ENCODE results near the gene MYRF. TPM values are rescaled to one million over a fixed set of nuclear protein-coding genes. Genes with fewer than 3 reads are reported as not detected.

The MYRF gene
- total and polyA plus RNA-seq, 2 donors (not counting 1 experiment from before 2014, with no cell fraction given), result 0.27 to 0.34 TPM

- no peak overlapping the region for H3K4me3 ChIP-seq (ENCODE audit: control extremely low read depth in 1 of 5, extremely low read depth in 1 of 5, insufficient read depth in 1 of 5, low read depth in 2 of 5, low read length in 4 of 5)
- no peaks in the 10 kb centered on the region for H3K36me3 ChIP-seq (replicated peaks in 1 of 2; ENCODE audit: control extremely low read depth in 1 of 2, control insufficient read depth in 1 of 2, extremely low read depth in 1 of 2, insufficient read depth in 2 of 2, low read length in 1 of 2)
- H3K4me1 Mint-ChIP-seq, result peaks cover 26% of the 10 kb centered on the region
- TF ChIP-seq EZH2 (IDR thresholded peaks at IDR 0.05; ENCODE audit: borderline replicate concordance, insufficient read depth, low read depth, low read length, poor library complexity, severe bottlenecking) (no peak), CTCF (IDR thresholded peaks at IDR 0.05) (no peak)
- H3K4me3 Mint-ChIP-seq, result peak overlapping the region; percentile 29
- 33% methylated on average over 11 of the region's 12 CpGs for WGBS (ENCODE audit: insufficient coverage)
- peak overlapping the region; percentile 2 to 68 for H3K27ac ChIP-seq (ENCODE audit: low read length in 2 of 2)
- peak; percentile 66 for DNase-seq
- H3K9me3 Mint-ChIP-seq (ENCODE audit: insufficient read depth), result no peaks in the 10 kb centered on the region
- intact Hi-C loops (cut with micrococcal nuclease), result no loop called here
- no peaks in the 10 kb centered on the region for H3K79me2 ChIP-seq (ENCODE audit: control insufficient read depth, insufficient read depth, low read length)
- H3K27ac Mint-ChIP-seq, result peak overlapping the region; percentile 89
- CTCF ChIA-PET, result interaction anchor here (0.9 to 2.4 kb wide), 5 partner anchors 36 to 64 kb away, joined by 3 to 6 read pairs (median 4); no protein-coding TSS in a partner anchor
- peak overlapping the region; percentile 67 for H3K4me2 ChIP-seq (replicated peaks; ENCODE audit: low read depth, low read length, poor library complexity, severe bottlenecking)
- no peaks in the 10 kb centered on the region for H4K20me1 ChIP-seq (ENCODE audit: control insufficient read depth, insufficient read depth, low read length, poor library complexity, severe bottlenecking)
- peak overlapping the region; percentile 95 for H2AFZ ChIP-seq (ENCODE audit: insufficient read depth, low read depth, low read length, poor library complexity, severe bottlenecking)
- no peaks in the 10 kb centered on the region for H3K27me3 Mint-ChIP-seq
- peak; percentile 83 for ATAC-seq (ENCODE audit: low read depth)
- peaks cover 0 to 2% (median under 1%) of the 10 kb centered on the region in 4 experiments for H3K27me3 ChIP-seq (replicated peaks in 1 of 4; ENCODE audit: control extremely low read depth in 1 of 4, control insufficient read depth in 3 of 4, insufficient read depth in 4 of 4, low read length in 3 of 4)
- POLR2A ChIA-PET, result interaction anchor here (0.6 to 1.4 kb wide), 2 partner anchors 17 to 36 kb away, joined by 3 read pairs; partner anchors contain the start of gene FADS1
- H3K9me3 ChIP-seq (ENCODE audit: control extremely low read depth in 1 of 3, control insufficient read depth in 2 of 3, insufficient read depth in 1 of 3, low read length in 2 of 3), result peaks cover 0 to 3% (median 0%) of the 10 kb centered on the region in 3 donors
- peaks cover 17 to 25% of the 10 kb centered on the region in 2 donors for H3K4me1 ChIP-seq (ENCODE audit: control insufficient read depth in 2 of 2, insufficient read depth in 2 of 2, low read length in 2 of 2)
- no peak overlapping the region for H3K9ac ChIP-seq (ENCODE audit: low read length)
Measured at GRCh38 chr11:61834278-61835048, 82.0 kb downstream of the MYRF start.

GRCh38 chr11:61836193-61836592, 83.8 kb downstream of the MYRF start:
- POLR2A ChIA-PET, result no interaction called here
- H2AFZ ChIP-seq (ENCODE audit: insufficient read depth, low read depth, low read length, poor library complexity, severe bottlenecking), result no peak overlapping the region
- H3K4me1 Mint-ChIP-seq, result peaks cover 25% of the 10 kb centered on the region
- H3K27me3 Mint-ChIP-seq, result no peaks in the 10 kb centered on the region
- no peak overlapping the region for H3K4me2 ChIP-seq (replicated peaks; ENCODE audit: low read depth, low read length, poor library complexity, severe bottlenecking)
- WGBS (ENCODE audit: insufficient coverage), result 98% methylated on average over 8 of the region's 8 CpGs
- no peaks in the 10 kb centered on the region for H3K27me3 ChIP-seq (replicated peaks in 1 of 4; ENCODE audit: control extremely low read depth in 1 of 4, control insufficient read depth in 3 of 4, insufficient read depth in 4 of 4, low read length in 3 of 4)
- intact Hi-C loops (cut with micrococcal nuclease), result no loop called here
- H3K27ac ChIP-seq (ENCODE audit: low read length in 2 of 2), result no peak overlapping the region
- no peak for DNase-seq
- H4K20me1 ChIP-seq (ENCODE audit: control insufficient read depth, insufficient read depth, low read length, poor library complexity, severe bottlenecking), result no peaks in the 10 kb centered on the region
- no peak overlapping the region for H3K4me3 ChIP-seq (ENCODE audit: control extremely low read depth in 1 of 5, extremely low read depth in 1 of 5, insufficient read depth in 1 of 5, low read depth in 2 of 5, low read length in 4 of 5)
- H3K4me3 Mint-ChIP-seq, result no peak overlapping the region
- CTCF ChIA-PET, result no interaction called here
- peaks cover 16 to 23% of the 10 kb centered on the region in 2 donors for H3K4me1 ChIP-seq (ENCODE audit: control insufficient read depth in 2 of 2, insufficient read depth in 2 of 2, low read length in 2 of 2)
- H3K27ac Mint-ChIP-seq, result no peak overlapping the region
- TF ChIP-seq EZH2 (IDR thresholded peaks at IDR 0.05; ENCODE audit: borderline replicate concordance, insufficient read depth, low read depth, low read length, poor library complexity, severe bottlenecking) (no peak), CTCF (IDR thresholded peaks at IDR 0.05) (no peak)
- H3K36me3 ChIP-seq (replicated peaks in 1 of 2; ENCODE audit: control extremely low read depth in 1 of 2, control insufficient read depth in 1 of 2, extremely low read depth in 1 of 2, insufficient read depth in 2 of 2, low read length in 1 of 2), result no peaks in the 10 kb centered on the region
- no peak overlapping the region for H3K9ac ChIP-seq (ENCODE audit: low read length)
- peaks cover 0 to 8% (median 0%) of the 10 kb centered on the region in 3 donors for H3K9me3 ChIP-seq (ENCODE audit: control extremely low read depth in 1 of 3, control insufficient read depth in 2 of 3, insufficient read depth in 1 of 3, low read length in 2 of 3)
- no peaks in the 10 kb centered on the region for H3K9me3 Mint-ChIP-seq (ENCODE audit: insufficient read depth)
- no peaks in the 10 kb centered on the region for H3K79me2 ChIP-seq (ENCODE audit: control insufficient read depth, insufficient read depth, low read length)
- no peak for ATAC-seq (ENCODE audit: low read depth)

Data from B cell (primary cell).